A549 (cell line): ENCODE measurements around the gene INKA2. TPM values are rescaled to one million over a fixed set of nuclear protein-coding genes. Genes with fewer than 3 reads are reported as not detected.

Source experiments
- ATAC-seq, 2 experiments: fragments of 200-7000 bp in 1 of 2; fragments of >200 bp in 1 of 2; cut with Nextera tagmentation in 1 of 2; cut with Tn5 transposase in 1 of 2; 3 replicates each; pipeline versions ENCODE4 v1.8.0 to v1.9.1; 2018 to 2020; ENCODE audit warnings: mild to moderate bottlenecking in 1 of 2, moderate library complexity in 1 of 2
- CTCF ChIA-PET: fragments of 300-600 bp; sonication (Branson Sonifier 250); formaldehyde crosslinking; extraction: SDS; loops from one replicate; lab custom pipeline; 2021; ENCODE audit warnings: antibody characterized with exemption, inconsistent platforms; lab: Yijun Ruan, JAX
- POLR2A ChIA-PET: fragments of 350-600 bp; formaldehyde crosslinking; extraction: SDS; loops from one replicate; lab custom pipeline; 2021; ENCODE audit warnings: antibody characterized with exemption, inconsistent platforms; lab: Yijun Ruan, JAX
- DNase-seq, 2 experiments: peaks; one replicate each; pipeline versions ENCODE4 v3.0.0 to v3.0.0-alpha.2; 2011 to 2016; ENCODE audit warnings: low read depth in 1 of 2, low spot score in 1 of 2
- FAIRE-seq: peaks from 2 replicates; lab custom pipeline; 2011; peaks lifted over from hg19 to GRCh38; lab: Jason Lieb, UNC
- H3K27ac ChIP-seq, 2 experiments: fragments of >200 bp; sonication (Bioruptor Twin); formaldehyde crosslinking; 3 replicates each; pipeline ENCODE4 v1.5.1; 2016 to 2017
- H3K4me1 ChIP-seq: fragments of >200 bp; sonication (Bioruptor Twin); formaldehyde crosslinking; 3 replicates; pipeline ENCODE4 v1.6.1; 2016
- H3K4me2 ChIP-seq: fragments of >200 bp; sonication (Bioruptor Twin); formaldehyde crosslinking; 3 replicates; pipeline ENCODE4 v1.6.1; 2016
- H3K4me3 ChIP-seq: fragments of >200 bp; sonication (Bioruptor Twin); formaldehyde crosslinking; 3 replicates; pipeline ENCODE4 v1.5.1; 2016
- H3K9me3 ChIP-seq: fragments of >200 bp; sonication (Bioruptor Twin); formaldehyde crosslinking; 3 replicates; pipeline ENCODE4 v1.6.1; 2016
- ATOH8 ChIP-seq: fragments of 250-450 bp; sonication (Bioruptor Pico); IDR thresholded peaks from 2 replicates; pipeline ENCODE4 v1.5.0; 2020; ENCODE audit warnings: low read depth, mild to moderate bottlenecking, moderate library complexity
- CEBPB ChIP-seq, 2 experiments: fragments of >200 bp in 1 of 2; sonication (Bioruptor Twin) in 1 of 2; formaldehyde crosslinking in 1 of 2; IDR thresholded peaks; 2 replicates each; pipeline ENCODE4 v1.6.1; 2012 to 2016
- CTCF ChIP-seq: fragments of >200 bp; sonication (Bioruptor Twin); formaldehyde crosslinking; IDR thresholded peaks from 3 replicates; pipeline ENCODE4 v1.5.1; 2016
- EHF ChIP-seq: fragments of 250-450 bp; sonication (Bioruptor Pico); IDR thresholded peaks from 2 replicates; pipeline ENCODE4 v1.5.0; 2020; ENCODE audit warnings: mild to moderate bottlenecking
- EHMT2 ChIP-seq: fragments of 200-600 bp; sonication (generic); IDR thresholded peaks from 2 replicates; pipeline ENCODE4 v1.6.1; 2016; ENCODE audit warnings: antibody characterized with exemption, low read depth, mild to moderate bottlenecking, moderate library complexity
- ELK1 ChIP-seq: fragments of 150-350 bp; IDR thresholded peaks from 2 replicates; pipeline ENCODE4 v1.6.1; 2014; ENCODE audit warnings: low read depth, mild to moderate bottlenecking, low read length
- FOSL2 ChIP-seq, 2 experiments: fragments of 450-650 bp in 1 of 2; fragments of >200 bp in 1 of 2; sonication (Bioruptor Twin) in 1 of 2; formaldehyde crosslinking; IDR thresholded peaks; 2 replicates each; pipeline versions ENCODE4 v1.5.0 to v1.6.1; 2016 to 2020; ENCODE audit warnings: mild to moderate bottlenecking in 1 of 2, moderate library complexity in 1 of 2
- HES2 ChIP-seq: fragments of >200 bp; sonication (Bioruptor Twin); formaldehyde crosslinking; IDR thresholded peaks from 2 replicates; pipeline ENCODE4 v1.6.1; 2016
- HEYL ChIP-seq: fragments of 250-450 bp; sonication (Bioruptor Pico); IDR thresholded peaks from 2 replicates; pipeline ENCODE4 v1.8.0; 2021; ENCODE audit warnings: mild to moderate bottlenecking, moderate library complexity
- KDM1A ChIP-seq: fragments of 200-600 bp; sonication (generic); IDR thresholded peaks from 2 replicates; pipeline ENCODE4 v1.6.1; 2016; ENCODE audit warnings: low read depth, mild to moderate bottlenecking
- MAX ChIP-seq: IDR thresholded peaks from 2 replicates; pipeline ENCODE4 v1.6.1; 2012
- NR3C1 ChIP-seq: fragments of >200 bp; sonication (Bioruptor Twin); formaldehyde crosslinking; IDR thresholded peaks from 3 replicates; pipeline ENCODE4 v1.6.1; 2017
- PBX3 ChIP-seq: IDR thresholded peaks from 2 replicates; pipeline ENCODE4 v1.6.1; 2012
- POLR2AphosphoS2 ChIP-seq: conservative IDR thresholded peaks from 2 replicates; pipeline ENCODE4 v1.6.1; 2012; ENCODE audit warnings: low read length, improper control_type of control experiment, inconsistent platforms
- RAD21 ChIP-seq, 2 experiments: fragments of >200 bp in 1 of 2; sonication (Bioruptor Twin) in 1 of 2; formaldehyde crosslinking in 1 of 2; IDR thresholded peaks in 1 of 2; conservative IDR thresholded peaks in 1 of 2; 2 replicates in 1 of 2; 3 replicates in 1 of 2; pipeline ENCODE4 v1.6.1; 2012 to 2018; ENCODE audit warnings: inconsistent platforms in 1 of 2
- SMC3 ChIP-seq: fragments of >200 bp; sonication (Bioruptor Twin); formaldehyde crosslinking; IDR thresholded peaks from 3 replicates; pipeline ENCODE4 v1.6.1; 2018; ENCODE audit warnings: inconsistent platforms
- SREBF2 ChIP-seq: fragments of 450-650 bp; IDR thresholded peaks from 2 replicates; pipeline ENCODE4 v1.6.1; 2014; ENCODE audit warnings: mild to moderate bottlenecking, moderate library complexity
- TP53 ChIP-seq: fragments of 250-450 bp; sonication (Bioruptor Pico); IDR thresholded peaks from 2 replicates; pipeline ENCODE4 v1.5.0; 2021; ENCODE audit warnings: mild to moderate bottlenecking, moderate library complexity
- USF2 ChIP-seq: fragments of 450-650 bp; IDR thresholded peaks from 2 replicates; pipeline ENCODE4 v1.6.1; 2014; ENCODE audit warnings: antibody characterized with exemption
- ZC3H11A ChIP-seq: fragments of 450-650 bp; IDR thresholded peaks from 2 replicates; pipeline ENCODE4 v1.6.1; 2014; ENCODE audit warnings: antibody characterized with exemption, mild to moderate bottlenecking
- ZNF302 ChIP-seq: fragments of 250-450 bp; sonication (Bioruptor Pico); IDR thresholded peaks from 2 replicates; pipeline ENCODE4 v1.9.0; 2021; ENCODE audit warnings: inconsistent platforms, mild to moderate bottlenecking, moderate library complexity
- WGBS: methylation state at CpG from one replicate; pipeline ENCODE4 v1.1.6; 2017; ENCODE audit errors: missing lambda C conversion rate; 5-methylcytosine and 5-hydroxymethylcytosine counted together
- polyA plus RNA-seq, 4 experiments: library from polyadenylated mRNA; depleted of rRNA in 3 of 4; stranded (reverse); fragments of >200 nt; fragmentation: RNase III in 1 of 4; extraction: RNeasy Plus Mini Kit Qiagen cat#74134 plus additional on column Dnase treatment in 1 of 4; gene quantifications; 2 replicates in 3 of 4; 3 replicates in 1 of 4; pipeline ENCODE4 v1.2.3, GENCODE V29; 2011 to 2017

The INKA2 gene
- polyA plus RNA-seq, 2 of the 4 experiments (the other 2 are of a cell fraction), result 1.2 to 1.3 TPM

GRCh38 chr1:111735858-111736544 is 3.2 kb downstream of the INKA2 start (continued):
- TF ChIP-seq FOSL2 (IDR thresholded peaks at IDR 0.05), result no peak
- TF ChIP-seq FOSL2 (CRISPR knock-in tag; IDR thresholded peaks at IDR 0.05), result no peak

- DNase-seq, result no peak
- FAIRE-seq, result no peak
- no peak overlapping the region for H3K27ac ChIP-seq
- H3K4me3 ChIP-seq, result no peak overlapping the region
- ChIA-PET CTCF (interaction anchor here (1.9 to 9.0 kb wide), 2 partner anchors 21 to 34 kb away, joined by 6 to 47 read pairs; no protein-coding TSS in a partner anchor), POLR2A (no interaction called here)
- H3K4me1 ChIP-seq, result peaks cover 10% of the 10 kb centered on the region; the same call in 2 of the 3 replicates
- H3K4me2 ChIP-seq, result no peak overlapping the region
- no peaks in the 10 kb centered on the region for H3K9me3 ChIP-seq
- WGBS, result 87% methylated on average over 4 of the region's 4 CpGs
- TF ChIP-seq PBX3, result no peak
- TF ChIP-seq CEBPB (IDR thresholded peaks at IDR 0.05), result no peak
- no peak for TF ChIP-seq USF2
- TF ChIP-seq KDM1A, result no peak
- TF ChIP-seq ATOH8 (CRISPR knock-in tag), result no peak
- TF ChIP-seq ELK1, result no peak
- no peak for TF ChIP-seq ZNF302 (CRISPR knock-in tag)
- TF ChIP-seq HEYL (CRISPR knock-in tag), result no peak
- no peak for TF ChIP-seq CTCF
- TF ChIP-seq, all 56 proteins: peak for 0
- no peak for ATAC-seq
These were observed 3.9 kb downstream of the INKA2 start for GRCh38 chr1:111735321-111735720.

- ChIA-PET POLR2A (no interaction called here), CTCF (interaction anchor here (1.9 to 9.0 kb wide), 2 partner anchors 20 to 35 kb away, joined by 6 to 47 read pairs; no protein-coding TSS in a partner anchor)
- Histone ChIP-seq H3K27ac (no peak overlapping the region), H3K9me3 (no peaks in the 10 kb centered on the region), H3K4me2 (no peak overlapping the region), H3K4me1 (peaks cover 10% of the 10 kb centered on the region; the same call in 2 of the 3 replicates), H3K4me3 (no peak overlapping the region)
- no peak for FAIRE-seq
- WGBS, result 75% methylated on average over 3 of the region's 3 CpGs
- DNase-seq, result no peak
- no peak for ATAC-seq
- TF ChIP-seq ZC3H11A (no peak), SMC3 (no peak), HES2 (no peak), POLR2AphosphoS2 (no peak), EHF (CRISPR knock-in tag) (no peak), NR3C1 (no peak), EHMT2 (no peak), SREBF2 (no peak), MAX (no peak), CEBPB (IDR thresholded peaks at IDR 0.05) (no peak), CTCF (no peak), TP53 (no peak), RAD21 (conservative IDR thresholded peaks at IDR 0.05 in 1 of 2, IDR thresholded peaks at IDR 0.05 in 1 of 2) (no peak)
These were observed 4.3 kb downstream of the INKA2 start for GRCh38 chr1:111734856-111735255.
